H1 (cell line): ENCODE data around the gene MRTFB. TPM values are rescaled to one million over a fixed set of nuclear protein-coding genes. Genes with fewer than 3 reads are reported as not detected.

ENCODE experiments used
- CTCF ChIA-PET: fragments of 300-600 bp; sonication (Branson Sonifier 250); formaldehyde crosslinking; loops from one replicate; lab custom pipeline; 2021; ENCODE audit not compliant: partially characterized antibody; lab: Charles Lee
- POLR2A ChIA-PET: fragments of 300-600 bp; sonication (Branson Sonifier 250); formaldehyde crosslinking; loops from one replicate; lab custom pipeline; 2021; ENCODE audit warnings: inconsistent platforms; ENCODE audit not compliant: partially characterized antibody; lab: Charles Lee
- DNase-seq, 2 experiments: peaks; one replicate each; pipeline versions ENCODE4 v3.0.0 to v3.0.0-alpha.2; 2010 to 2022; ENCODE audit warnings: low spot score in 2 of 2, low read depth in 1 of 2, mixed read lengths in 1 of 2
- FAIRE-seq: peaks from 2 replicates; lab custom pipeline; 2011; peaks lifted over from hg19 to GRCh38; lab: Jason Lieb, UNC
- H2AFZ ChIP-seq: 2 replicates; pipeline ENCODE4 v1.8.1; 2012; ENCODE audit warnings: low read length, inconsistent platforms
- H2AK5ac ChIP-seq: 2 replicates; pipeline ENCODE4 v1.6.1; 2013; ENCODE audit warnings: low read depth, low read length
- H2BK120ac ChIP-seq: replicated peaks from 2 replicates; pipeline ENCODE3; 2013; ENCODE audit warnings: low read depth, low read length, inconsistent platforms
- H2BK12ac ChIP-seq: 2 replicates; pipeline ENCODE4 v1.6.1; 2013; ENCODE audit warnings: low read depth, low read length
- H2BK15ac ChIP-seq: 2 replicates; pipeline ENCODE4 v1.6.1; 2013; ENCODE audit warnings: low read length
- H2BK20ac ChIP-seq: 2 replicates; pipeline ENCODE4 v1.6.1; 2013; ENCODE audit warnings: low read length
- H2BK5ac ChIP-seq: 2 replicates; pipeline ENCODE4 v1.6.1; 2013; ENCODE audit warnings: low read depth, low read length
- H3K14ac ChIP-seq: 2 replicates; pipeline ENCODE4 v1.6.1; 2013; ENCODE audit warnings: inconsistent platforms; ENCODE audit not compliant: insufficient read length
- H3K18ac ChIP-seq: 2 replicates; pipeline ENCODE4 v1.6.1; 2013; ENCODE audit warnings: low read length; ENCODE audit errors: extremely low read depth
- H3K23ac ChIP-seq: 2 replicates; pipeline ENCODE4 v1.6.1; 2013; ENCODE audit warnings: inconsistent platforms; ENCODE audit not compliant: insufficient read length
- H3K23me2 ChIP-seq: 2 replicates; pipeline ENCODE4 v1.6.1; 2013; ENCODE audit warnings: low read depth, low read length
- H3K27ac ChIP-seq: 2 replicates; pipeline ENCODE4 v1.6.1; 2011; ENCODE audit warnings: low read depth, low read length, inconsistent platforms
- H3K27me3 ChIP-seq, 4 experiments: replicated peaks in 1 of 4; 1 replicate in 1 of 4; 2 replicates in 3 of 4; pipeline versions ENCODE4 v1.6.1 to v1.8.1; 2011 to 2013; ENCODE audit warnings: low read length in 3 of 4, mild to moderate bottlenecking in 3 of 4, inconsistent platforms in 2 of 4, mixed read lengths in 2 of 4, moderate library complexity in 1 of 4; ENCODE audit not compliant: control insufficient read depth in 3 of 4, insufficient read depth in 3 of 4; ENCODE audit errors: extremely low read depth in 1 of 4
- H3K36me3 ChIP-seq, 4 experiments: 2 replicates each; pipeline versions ENCODE4 v1.6.1 to v1.8.1; 2011 to 2013; ENCODE audit warnings: mild to moderate bottlenecking in 4 of 4, low read length in 3 of 4, moderate library complexity in 2 of 4, control low read depth in 1 of 4, inconsistent platforms in 1 of 4; ENCODE audit not compliant: insufficient read depth in 4 of 4, control insufficient read depth in 2 of 4
- H3K4ac ChIP-seq: replicated peaks from 2 replicates; pipeline ENCODE3; 2013; ENCODE audit warnings: low read length, low read depth, mixed read lengths, inconsistent platforms; ENCODE audit not compliant: insufficient read length
- H3K4me1 ChIP-seq, 4 experiments: replicated peaks in 1 of 4; 1 replicate in 1 of 4; 2 replicates in 3 of 4; pipeline versions ENCODE4 v1.6.1 to v1.8.1; 2011 to 2013; ENCODE audit warnings: low read length in 3 of 4, inconsistent platforms in 2 of 4, mixed read lengths in 1 of 4; ENCODE audit not compliant: insufficient read depth in 4 of 4, control insufficient read depth in 3 of 4
- H3K4me2 ChIP-seq, 2 experiments: 2 replicates each; pipeline versions ENCODE4 v1.6.1 to v1.8.1; 2011 to 2013; ENCODE audit warnings: low read depth in 2 of 2, low read length in 2 of 2, control low read depth in 1 of 2, inconsistent platforms in 1 of 2, mild to moderate bottlenecking in 1 of 2; ENCODE audit not compliant: insufficient read depth in 1 of 2
- H3K4me3 ChIP-seq, 4 experiments: fragments of 200-600, 300-600 bp in 1 of 4; sonication (generic), shearing (Covaris generic), sonication (Bioruptor Twin) in 1 of 4; 2 replicates each; pipeline versions ENCODE4 v1.5.1 to v1.8.1; 2011 to 2016; ENCODE audit warnings: low read length in 4 of 4, low read depth in 3 of 4, control low read depth in 2 of 4, inconsistent platforms in 2 of 4, mild to moderate bottlenecking in 2 of 4, mixed read lengths in 1 of 4, moderate library complexity in 1 of 4; ENCODE audit not compliant: insufficient read depth in 2 of 4; ENCODE audit errors: extremely low read depth in 1 of 4
- H3K56ac ChIP-seq: replicated peaks from 2 replicates; pipeline ENCODE3; 2013; ENCODE audit warnings: low read depth, mild to moderate bottlenecking, mixed read lengths, low read length, inconsistent platforms; ENCODE audit not compliant: insufficient read length
- H3K79me1 ChIP-seq: 2 replicates; pipeline ENCODE4 v1.6.1; 2013; ENCODE audit warnings: low read depth, low read length, control low read depth
- H3K79me2 ChIP-seq, 2 experiments: 2 replicates each; pipeline versions ENCODE4 v1.6.1 to v1.8.1; 2012 to 2013; ENCODE audit warnings: low read length in 2 of 2, mild to moderate bottlenecking in 2 of 2, inconsistent platforms in 1 of 2; ENCODE audit not compliant: insufficient read depth in 2 of 2, control insufficient read depth in 1 of 2
- H3K9ac ChIP-seq, 4 experiments: replicated peaks in 1 of 4; 1 replicate in 1 of 4; 2 replicates in 3 of 4; pipeline versions ENCODE4 v1.6.1 to v1.8.1; 2011 to 2013; ENCODE audit warnings: low read depth in 3 of 4, low read length in 3 of 4, control low read depth in 2 of 4, mild to moderate bottlenecking in 2 of 4, moderate library complexity in 2 of 4, inconsistent platforms in 1 of 4; ENCODE audit errors: extremely low read depth in 1 of 4
- H3K9me3 ChIP-seq, 2 experiments: 2 replicates each; pipeline versions ENCODE4 v1.6.1 to v1.8.1; 2012 to 2013; ENCODE audit warnings: mild to moderate bottlenecking in 2 of 2, moderate library complexity in 2 of 2, control low read depth in 1 of 2, inconsistent platforms in 1 of 2, low read depth in 1 of 2, low read length in 1 of 2, mixed read lengths in 1 of 2; ENCODE audit not compliant: insufficient read depth in 2 of 2
- H4K20me1 ChIP-seq, 2 experiments: replicated peaks in 1 of 2; 2 replicates each; pipeline versions ENCODE3 to v1.8.1; 2011 to 2013; ENCODE audit warnings: inconsistent platforms in 2 of 2, low read length in 2 of 2, mild to moderate bottlenecking in 1 of 2; ENCODE audit not compliant: insufficient read depth in 2 of 2, control insufficient read depth in 1 of 2
- H4K5ac ChIP-seq: 2 replicates; pipeline ENCODE4 v1.6.1; 2013; ENCODE audit warnings: low read length, low read depth, mixed read lengths, inconsistent platforms; ENCODE audit not compliant: insufficient read length
- H4K8ac ChIP-seq: 2 replicates; pipeline ENCODE4 v1.8.0; 2013; ENCODE audit warnings: mild to moderate bottlenecking, moderate library complexity, low read length, inconsistent platforms; ENCODE audit not compliant: insufficient read depth; ENCODE audit errors: extremely low read depth
- H4K91ac ChIP-seq: replicated peaks from 2 replicates; pipeline ENCODE3; 2013; ENCODE audit warnings: low read length, mixed read lengths, inconsistent platforms; ENCODE audit not compliant: insufficient read length
- CBX8 ChIP-seq: fragments of 300-800, 300-1000 bp; sonication (generic); IDR thresholded peaks from 2 replicates; pipeline ENCODE4 v1.7.1; 2016; ENCODE audit warnings: low read depth, low read length, borderline replicate concordance
- CTCF ChIP-seq, 3 experiments: IDR thresholded peaks; 1 replicate in 2 of 3; 2 replicates in 1 of 3; pipeline versions ENCODE4 v1.5.1 to v1.6.1; 2011; ENCODE audit warnings: low read length in 3 of 3, mild to moderate bottlenecking in 3 of 3, inconsistent platforms in 2 of 3, low read depth in 1 of 3, moderate library complexity in 1 of 3; ENCODE audit not compliant: insufficient read depth in 1 of 3; ENCODE audit errors: control extremely low read depth in 1 of 3
- RAD21 ChIP-seq, 2 experiments: IDR thresholded peaks in 1 of 2; conservative IDR thresholded peaks in 1 of 2; 2 replicates each; pipeline ENCODE4 v1.6.1; 2011; ENCODE audit warnings: low read depth in 2 of 2, low read length in 2 of 2, improper control_type of control experiment in 1 of 2, inconsistent platforms in 1 of 2, mild to moderate bottlenecking in 1 of 2, moderate library complexity in 1 of 2
- RFX5 ChIP-seq: IDR thresholded peaks from 2 replicates; pipeline ENCODE4 v1.6.1; 2011; ENCODE audit warnings: low read depth, low read length, improper control_type of control experiment, borderline replicate concordance
- WGBS, 2 experiments: shearing (Covaris generic) in 1 of 2; methylation state at CpG; one replicate each; pipeline versions ENCODE4 v1.1.6 to v1.1.7; 2013 to 2015; ENCODE audit warnings: low lambda C conversion rate in 2 of 2, mixed read lengths in 2 of 2, inconsistent platforms in 1 of 2, low coverage in 1 of 2, missing lambda C conversion rate in 1 of 2; ENCODE audit not compliant: insufficient replicate concordance in 2 of 2, insufficient coverage in 1 of 2, insufficient read length in 1 of 2; ENCODE audit errors: extremely low coverage in 1 of 2, missing lambda C conversion rate in 1 of 2; 5-methylcytosine and 5-hydroxymethylcytosine counted together
- polyA plus RNA-seq, 7 experiments: library from polyadenylated mRNA; depleted of rRNA in 3 of 7; stranded (reverse) in 5 of 7; unstranded in 2 of 7; fragments of >200 nt in 5 of 7; fragments of 200-250 nt in 2 of 7; gene quantifications; 1 replicate in 5 of 7; 2 replicates in 1 of 7; 4 replicates in 1 of 7; pipeline versions ENCODE4 v1.2.1 to v1.2.3, GENCODE V29; 2011 to 2013; ENCODE audit warnings: missing spikeins in 2 of 7, mixed read lengths in 2 of 7
- total RNA-seq: library from RNA; stranded (reverse); fragmentation: NEBNext Ultra II Directional; extraction: Animal tissue kit (Norgen Biotek cat#: 25700); gene quantifications from 2 replicates; pipeline ENCODE4 v1.2.1, GENCODE V29; 2021
- TF ChIP-seq, protein P1 (sequence below): IDR thresholded peaks from 2 replicates; pipeline ENCODE4 v1.6.1; 2012; ENCODE audit warnings: low read length, inconsistent platforms

The MRTFB gene
- total and polyA plus RNA-seq, 2 of the 8 experiments (the other 6 are each of a cell fraction or from before 2014, with no cell fraction given): 13.5 to 34.9 TPM

- no peak overlapping the region for H2BK15ac ChIP-seq
- ChIA-PET POLR2A (interaction anchor here (1.2 kb wide), 1 partner anchor 99 kb away, joined by 3 read pairs; no protein-coding TSS in a partner anchor), CTCF (interaction anchor here (0.6 to 2.5 kb wide), 24 partner anchors 10 to 267 kb away, joined by 3 to 13 read pairs (median 4); no protein-coding TSS in a partner anchor)
- peaks cover 0 to 4% of the 10 kb centered on the region in 2 experiments for H4K20me1 ChIP-seq
- no peak for TF ChIP-seq CBX8
- no peak for TF ChIP-seq RFX5
- TF ChIP-seq, protein P1, sequence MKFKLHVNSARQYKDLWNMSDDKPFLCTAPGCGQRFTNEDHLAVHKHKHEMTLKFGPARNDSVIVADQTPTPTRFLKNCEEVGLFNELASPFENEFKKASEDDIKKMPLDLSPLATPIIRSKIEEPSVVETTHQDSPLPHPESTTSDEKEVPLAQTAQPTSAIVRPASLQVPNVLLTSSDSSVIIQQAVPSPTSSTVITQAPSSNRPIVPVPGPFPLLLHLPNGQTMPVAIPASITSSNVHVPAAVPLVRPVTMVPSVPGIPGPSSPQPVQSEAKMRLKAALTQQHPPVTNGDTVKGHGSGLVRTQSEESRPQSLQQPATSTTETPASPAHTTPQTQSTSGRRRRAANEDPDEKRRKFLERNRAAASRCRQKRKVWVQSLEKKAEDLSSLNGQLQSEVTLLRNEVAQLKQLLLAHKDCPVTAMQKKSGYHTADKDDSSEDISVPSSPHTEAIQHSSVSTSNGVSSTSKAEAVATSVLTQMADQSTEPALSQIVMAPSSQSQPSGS: no peak
- TF ChIP-seq CTCF (IDR thresholded peaks at IDR 0.05; ENCODE audit: control extremely low read depth in 1 of 3, insufficient read depth in 1 of 3, low read depth in 1 of 3, low read length in 3 of 3): peak in 2 of 3 experiments; percentile 46 to 55; a peak in 2 of 4 replicates
- TF ChIP-seq RAD21 (IDR thresholded peaks at IDR 0.05 in 1 of 2, conservative IDR thresholded peaks at IDR 0.05 in 1 of 2; ENCODE audit: low read depth in 2 of 2, low read length in 2 of 2): peak; percentile 30 to 42; a peak in 3 of 4 replicates
- no peak overlapping the region for H3K27ac ChIP-seq
- no peak overlapping the region for H2AFZ ChIP-seq
- H3K9ac ChIP-seq: peak overlapping the region in 1 of 4 experiments; percentile 0; a peak in 1 of 7 replicates
- H4K91ac ChIP-seq: no peak overlapping the region
- H2BK12ac ChIP-seq: no peak overlapping the region
- peak overlapping the region; percentile 58 to 65 for H3K4me2 ChIP-seq
- H3K23ac ChIP-seq: no peak overlapping the region
- H3K4me1 ChIP-seq: peaks cover 3 to 12% (median 7%) of the 10 kb centered on the region in 4 experiments
- no peaks in the 10 kb centered on the region for H3K79me2 ChIP-seq
- WGBS, 2 experiments: 42% methylated on average over 10 of the region's 10 CpGs; no CpG with 5 or more reads in 1 of the 2 experiments
- H3K27me3 ChIP-seq: no peaks in the 10 kb centered on the region
- no peak overlapping the region for H2BK120ac ChIP-seq
- no peaks in the 10 kb centered on the region for H3K36me3 ChIP-seq
- no peak overlapping the region for H2BK5ac ChIP-seq
- no peak overlapping the region for H2BK20ac ChIP-seq
- no peak overlapping the region for H4K8ac ChIP-seq
- H3K56ac ChIP-seq: no peak overlapping the region
- peak; percentile 13 to 63 for DNase-seq
- no peak overlapping the region for H3K4ac ChIP-seq
- no peaks in the 10 kb centered on the region; the same call in 1 of the 2 replicates for H3K79me1 ChIP-seq
- H3K9me3 ChIP-seq: no peaks in the 10 kb centered on the region
- no peak overlapping the region for H4K5ac ChIP-seq
- no peaks in the 10 kb centered on the region for H3K23me2 ChIP-seq
- H3K4me3 ChIP-seq: peak overlapping the region; percentile 4 to 32 (median 26); a peak in 5 of 8 replicates
- no peak overlapping the region; the same call in 1 of the 2 replicates for H3K18ac ChIP-seq
- H3K14ac ChIP-seq: no peak overlapping the region
- no peak overlapping the region for H2AK5ac ChIP-seq
- FAIRE-seq: peak; percentile 87
These were observed 115.1 kb downstream of the MRTFB start for GRCh38 chr16:14186007-14186794.
